ENCODE data around the gene NHERF1.

Gene NHERF1

DNA sequence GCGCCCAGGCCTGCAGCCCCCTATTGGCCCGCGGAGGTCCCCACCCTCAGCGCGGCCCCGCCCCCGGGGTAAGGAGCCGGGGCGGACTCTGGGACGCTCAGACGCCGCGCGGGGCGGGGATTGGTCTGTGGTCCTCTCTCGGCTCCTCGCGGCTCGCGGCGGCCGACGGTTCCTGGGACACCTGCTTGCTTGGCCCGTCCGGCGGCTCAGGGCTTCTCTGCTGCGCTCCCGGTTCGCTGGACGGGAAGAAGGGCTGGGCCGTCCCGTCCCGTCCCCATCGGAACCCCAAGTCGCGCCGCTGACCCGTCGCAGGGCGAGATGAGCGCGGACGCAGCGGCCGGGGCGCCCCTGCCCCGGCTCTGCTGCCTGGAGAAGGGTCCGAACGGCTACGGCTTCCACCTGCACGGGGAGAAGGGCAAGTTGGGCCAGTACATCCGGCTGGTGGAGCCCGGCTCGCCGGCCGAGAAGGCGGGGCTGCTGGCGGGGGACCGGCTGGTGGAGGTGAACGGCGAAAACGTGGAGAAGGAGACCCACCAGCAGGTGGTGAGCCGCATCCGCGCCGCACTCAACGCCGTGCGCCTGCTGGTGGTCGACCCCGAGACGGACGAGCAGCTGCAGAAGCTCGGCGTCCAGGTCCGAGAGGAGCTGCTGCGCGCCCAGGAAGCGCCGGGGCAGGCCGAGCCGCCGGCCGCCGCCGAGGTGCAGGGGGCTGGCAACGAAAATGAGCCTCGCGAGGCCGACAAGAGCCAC lies at the start of gene NHERF1:
TSS of gene NHERF1 (plus strand) at position 100 of the 750 bp plus-strand sequence. CDS start at position 319, 219 bp downstream.
- peak; percentile 37 for DNase-seq

GRCh38 chr17:74699236-74699635 lies 49.2 kb upstream of the NHERF1 start:
- DNase-seq, result no peak

GRCh38 chr17:74702116-74702871 lies 46.1 kb upstream of the NHERF1 start:
- DNase-seq, result no peak

- DNase-seq, result no peak
These were observed 45.1 kb upstream of the NHERF1 start for GRCh38 chr17:74703311-74703710.

DNA sequence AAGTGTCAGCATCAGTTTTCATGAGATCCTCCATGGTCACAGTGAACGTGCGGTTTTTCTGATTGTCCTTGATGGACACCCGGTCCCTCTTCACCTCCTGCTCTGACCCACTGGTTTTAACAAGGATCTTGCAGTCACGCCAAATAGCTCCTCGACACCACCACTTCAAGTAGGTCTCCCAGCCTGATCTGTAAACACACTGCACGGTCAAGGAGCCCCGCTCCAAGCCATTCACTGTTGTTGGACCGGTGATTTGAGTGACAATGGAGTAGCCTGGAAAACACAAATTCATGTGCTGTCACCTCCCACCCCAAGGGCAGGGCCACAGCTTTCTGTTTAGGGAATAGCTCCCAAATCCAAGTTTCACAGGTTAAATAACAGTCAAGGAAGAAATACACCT lies 43.9 kb upstream of the NHERF1 start:
- DNase-seq, result no peak

- DNase-seq, result no peak
These were observed 37.2 kb upstream of the NHERF1 start for GRCh38 chr17:74711058-74711824.

DNA sequence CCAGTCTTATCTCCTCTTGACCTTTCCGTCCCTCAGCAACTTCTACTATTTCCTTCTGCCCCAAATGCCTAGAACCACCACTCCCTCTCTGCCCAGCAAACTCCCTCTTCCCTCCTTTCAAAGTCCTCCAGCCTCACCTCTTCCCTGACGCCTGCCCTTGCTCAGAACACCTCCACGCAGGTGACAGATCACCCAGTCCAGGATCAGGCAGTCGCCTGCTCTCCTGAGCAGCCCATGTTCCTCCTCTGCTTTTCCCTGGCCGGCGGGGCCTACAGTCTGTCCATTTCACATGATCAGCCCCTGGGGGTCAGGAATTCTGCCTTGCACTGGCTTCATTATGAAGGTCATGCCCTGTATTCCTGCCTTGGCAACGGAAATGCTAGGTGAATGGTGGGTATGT lies 36.1 kb upstream of the NHERF1 start:
- DNase-seq, result no peak

GRCh38 chr17:74712756-74713155 lies 35.7 kb upstream of the NHERF1 start, which contains the start of gene CD300LF:
CD300LF (minus strand) TSS chr17:74712923; CDS start chr17:74712866, 57 bp downstream.
- DNase-seq, result no peak

- DNase-seq, result no peak
These were observed 35.2 kb upstream of the NHERF1 start for GRCh38 chr17:74713171-74713755.

DNA sequence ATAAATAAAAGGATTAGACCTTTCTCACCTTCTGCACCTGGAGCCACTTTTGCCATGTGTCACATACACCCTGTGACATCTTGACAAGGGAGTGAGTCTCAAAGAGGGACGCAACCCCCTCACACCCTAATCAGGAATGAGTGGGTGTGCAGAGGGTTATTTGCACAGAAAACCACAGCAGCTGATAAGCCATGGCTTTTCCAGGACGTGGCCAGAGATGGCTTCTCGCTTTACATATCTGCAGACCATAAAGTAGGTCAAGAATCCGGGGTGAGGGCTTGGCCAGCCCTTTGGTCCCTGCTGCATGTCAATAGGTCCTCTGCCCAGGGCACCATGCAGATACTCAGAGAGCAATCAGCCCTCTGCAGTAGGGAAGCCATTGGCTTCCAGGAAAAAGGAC lies 33.3 kb upstream of the NHERF1 start:
- no peak for DNase-seq

GRCh38 chr17:74720506-74720905 lies 27.9 kb upstream of the NHERF1 start:
- no peak for DNase-seq

GRCh38 chr17:74722782-74723181 lies 25.6 kb upstream of the NHERF1 start:
- no peak for DNase-seq

- DNase-seq, result no peak
These were observed 24.5 kb upstream of the NHERF1 start for GRCh38 chr17:74723891-74724290.

GRCh38 chr17:74725111-74725510 lies 23.3 kb upstream of the NHERF1 start:
- DNase-seq, result no peak

- no peak for DNase-seq
These were observed 20.3 kb upstream of the NHERF1 start for GRCh38 chr17:74728033-74728701.

DNA sequence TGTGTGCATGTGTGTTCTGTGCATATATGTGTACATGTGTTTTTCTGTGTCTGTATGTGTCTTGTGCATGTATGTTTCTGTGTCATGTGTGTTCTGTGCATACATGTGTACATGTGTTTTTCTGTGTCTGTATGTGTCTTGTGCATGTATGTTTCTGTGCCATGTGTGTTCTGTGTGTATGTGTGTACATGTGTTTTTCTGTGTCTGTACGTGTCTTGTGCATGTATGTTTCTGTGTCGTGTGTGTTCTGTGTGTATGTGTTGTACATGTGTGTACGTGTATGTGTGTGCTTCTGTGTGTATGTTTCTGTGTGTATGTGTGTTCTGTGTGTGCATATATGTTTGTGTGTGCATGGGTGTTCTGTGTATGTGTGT lies 19.7 kb upstream of the NHERF1 start:
- no peak for DNase-seq

DNA sequence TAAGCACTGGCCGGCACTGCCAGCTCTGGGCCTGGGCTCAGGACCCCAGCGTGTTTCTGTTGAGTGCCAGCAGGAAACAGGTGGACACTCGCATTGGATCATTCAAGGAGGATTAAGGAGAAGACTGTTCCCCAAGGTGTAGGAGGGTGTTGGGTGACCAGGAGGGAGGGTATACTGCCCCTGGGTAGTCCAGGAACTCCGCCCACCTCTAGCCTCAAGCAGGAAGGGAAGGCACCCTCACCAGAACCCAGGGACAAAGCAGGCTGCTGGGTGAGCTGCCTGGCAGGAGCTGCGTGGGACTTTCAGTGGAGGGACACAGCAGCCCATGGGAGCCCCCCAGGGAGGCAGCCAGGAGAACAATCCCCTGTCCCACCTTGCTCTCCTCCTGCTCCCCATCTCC lies 19.1 kb upstream of the NHERF1 start:
- DNase-seq, result no peak

- no peak for DNase-seq
These were observed 18.6 kb upstream of the NHERF1 start for GRCh38 chr17:74729866-74730265.

DNA sequence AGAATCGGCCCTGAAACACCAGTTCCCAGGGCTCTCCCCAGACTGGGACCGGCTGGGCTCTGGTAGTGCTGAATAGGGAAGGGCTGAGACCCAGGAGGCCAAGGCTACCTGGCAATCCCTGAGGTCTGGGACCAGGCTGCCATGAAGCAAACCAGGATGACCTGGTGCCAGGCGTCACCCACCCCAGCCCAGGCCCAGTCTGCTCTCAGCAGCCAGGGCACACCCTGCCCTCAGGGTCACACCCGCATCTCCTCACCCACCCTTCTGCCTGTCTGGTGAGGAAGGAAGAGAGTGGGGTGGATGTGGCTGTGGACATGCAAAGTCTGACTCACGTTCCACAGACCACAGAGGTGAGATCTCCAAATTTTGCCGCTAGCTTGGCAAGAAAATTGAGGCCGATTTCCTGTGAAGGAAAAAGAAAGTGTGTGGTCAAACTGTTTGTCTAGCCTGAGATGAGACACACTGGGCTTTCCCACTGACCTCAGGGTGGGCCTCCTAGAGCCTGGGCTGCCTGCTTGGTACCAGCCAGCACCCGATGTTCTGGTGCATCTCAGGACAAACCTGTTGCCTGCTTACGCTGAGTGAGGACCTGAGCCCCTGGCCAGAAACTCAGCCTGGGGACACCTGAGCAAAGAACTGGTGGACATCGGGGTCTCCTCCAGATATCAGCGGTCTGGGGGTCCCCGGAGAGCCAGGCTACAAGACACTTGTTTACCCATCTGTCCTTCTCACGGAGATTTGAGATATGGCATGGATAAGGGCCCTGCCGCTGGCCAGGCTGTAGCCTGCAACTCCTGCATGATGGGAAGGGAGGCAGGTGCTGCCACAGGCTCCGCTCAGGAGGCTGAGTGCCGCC lies 17.7 kb upstream of the NHERF1 start:
- DNase-seq, result no peak

DNA sequence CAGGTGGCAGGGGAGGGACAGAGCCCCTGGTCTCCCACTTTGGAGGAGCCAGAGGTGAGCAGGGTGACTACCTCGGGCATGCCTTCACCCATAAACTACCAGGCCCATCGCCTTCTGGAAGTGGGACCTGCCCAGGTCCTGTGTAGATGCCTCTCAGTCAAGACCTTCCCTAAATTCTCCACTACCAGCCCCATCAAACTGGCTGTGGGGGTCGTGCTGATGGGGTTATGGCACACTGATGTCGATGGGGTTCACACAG lies 17.2 kb upstream of the NHERF1 start:
- no peak for DNase-seq

DNA sequence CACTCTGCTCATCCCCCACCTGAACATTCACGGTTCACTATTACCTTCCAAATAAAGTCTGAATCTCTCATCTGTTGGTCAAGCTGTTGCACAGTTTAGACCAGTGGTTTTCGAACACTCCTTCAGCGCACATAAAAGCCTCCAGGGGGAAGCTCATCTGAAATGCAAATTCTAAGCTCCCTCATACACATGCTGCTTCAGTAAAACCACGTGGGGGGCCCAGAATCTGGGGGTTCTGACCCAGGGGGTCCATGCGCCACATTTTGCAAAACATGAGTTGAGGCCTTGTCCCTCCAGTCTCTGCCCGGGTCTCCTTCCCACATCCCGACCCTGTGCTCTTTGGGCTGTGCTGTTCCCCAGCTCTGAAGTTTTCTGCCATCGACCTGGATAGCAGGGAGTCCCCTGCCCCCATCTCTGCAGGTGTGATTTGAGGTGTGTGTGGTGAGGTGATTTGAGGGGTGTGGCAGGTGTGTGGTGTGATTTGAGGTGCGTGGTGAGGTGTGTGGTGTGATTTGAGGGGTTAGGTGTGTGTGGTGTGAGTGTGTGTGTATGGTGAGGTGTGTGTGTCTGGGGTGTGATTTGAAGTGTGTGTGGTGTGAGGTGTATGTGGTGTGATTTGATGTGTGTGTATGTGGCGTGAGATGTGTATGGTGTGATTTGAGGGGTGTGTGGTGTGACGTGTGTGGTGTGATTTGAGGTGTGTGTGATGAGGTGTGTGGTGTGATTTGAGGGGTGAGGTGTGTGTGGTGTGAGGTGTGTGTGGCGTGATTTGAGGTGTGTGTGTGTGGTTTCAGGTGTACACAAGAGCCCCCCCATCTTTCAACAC lies 16.2 kb upstream of the NHERF1 start:
- no peak for DNase-seq
